HG03442 (cell line): Measurements from ENCODE around the gene KRT14.
"Not testable (repeated sequence)": the region's sequence is repeated elsewhere in the genome, so short reads cannot be mapped to it uniquely, and the experiment has no call there.

ENCODE experiments used
- ATAC-seq: cut with Tn5 transposase; IDR thresholded peaks from one replicate; pipeline ENCODE4 v1.9.1; 2021; ENCODE audit warnings: mild to moderate bottlenecking, moderate library complexity; ENCODE audit not compliant: unreplicated experiment

Gene KRT14

DNA sequence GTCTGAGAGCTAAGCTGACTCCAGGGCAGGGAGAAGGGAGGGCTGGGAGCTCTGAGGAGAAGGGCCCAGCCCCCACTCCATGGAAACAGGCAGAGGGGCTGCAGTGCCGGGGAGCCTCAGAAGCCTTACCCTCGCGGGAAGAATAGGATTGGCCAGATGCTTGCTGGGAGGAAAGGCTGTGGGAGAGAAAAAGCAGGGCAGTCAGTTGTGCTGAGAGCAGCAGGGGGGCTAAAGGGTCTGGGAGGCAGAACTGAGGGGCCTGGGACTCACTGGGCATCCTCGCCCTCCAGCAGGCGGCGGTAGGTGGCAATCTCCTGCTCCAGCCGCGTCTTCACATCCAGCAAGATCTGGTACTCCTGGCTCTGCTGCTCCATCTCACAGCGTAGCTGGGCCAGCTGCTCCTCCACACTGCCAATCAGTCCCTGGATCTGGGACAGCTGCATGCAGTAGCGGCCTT is 23.4 kb upstream of the KRT14 start:
- not testable (repeated sequence) for ATAC-seq

DNA sequence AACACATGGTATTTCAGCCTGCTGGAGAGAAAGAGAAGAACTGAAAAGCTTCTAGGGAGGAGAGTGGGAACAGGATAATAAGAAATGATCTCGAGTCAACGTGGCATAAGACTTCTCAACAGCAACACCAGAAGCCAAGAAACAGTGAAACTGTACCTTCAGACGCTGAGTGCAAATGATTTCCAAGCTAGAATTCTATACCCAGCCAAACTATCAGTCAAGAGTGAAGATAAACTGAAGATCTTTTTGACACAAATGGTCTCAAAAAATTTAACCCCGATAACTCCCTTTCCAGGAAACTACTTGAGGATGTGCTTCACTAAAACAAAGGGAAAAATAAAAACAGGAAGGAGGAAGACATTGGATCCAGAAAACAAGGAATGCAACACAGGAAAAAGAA is 20.2 kb upstream of the KRT14 start:
- ATAC-seq: not testable (repeated sequence)

DNA sequence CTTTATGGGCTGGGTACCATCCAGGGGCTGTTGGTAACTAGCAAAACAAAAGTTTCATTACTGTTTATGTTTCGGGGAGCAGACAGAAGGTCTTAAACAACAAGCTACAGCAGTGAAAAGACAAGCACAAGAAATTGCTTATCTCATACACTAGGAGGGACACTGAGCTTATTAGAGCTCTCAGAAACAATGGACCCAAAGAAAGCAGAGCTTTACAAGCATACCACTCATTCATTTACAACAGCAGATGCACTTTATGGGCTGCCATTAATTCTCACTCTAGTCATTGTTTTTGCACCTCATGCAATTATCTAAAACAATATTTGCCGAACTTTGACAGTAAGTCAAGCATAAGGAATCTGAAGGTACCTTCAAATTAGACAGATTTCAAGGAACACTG is 15.8 kb upstream of the KRT14 start:
- no peak for ATAC-seq

DNA sequence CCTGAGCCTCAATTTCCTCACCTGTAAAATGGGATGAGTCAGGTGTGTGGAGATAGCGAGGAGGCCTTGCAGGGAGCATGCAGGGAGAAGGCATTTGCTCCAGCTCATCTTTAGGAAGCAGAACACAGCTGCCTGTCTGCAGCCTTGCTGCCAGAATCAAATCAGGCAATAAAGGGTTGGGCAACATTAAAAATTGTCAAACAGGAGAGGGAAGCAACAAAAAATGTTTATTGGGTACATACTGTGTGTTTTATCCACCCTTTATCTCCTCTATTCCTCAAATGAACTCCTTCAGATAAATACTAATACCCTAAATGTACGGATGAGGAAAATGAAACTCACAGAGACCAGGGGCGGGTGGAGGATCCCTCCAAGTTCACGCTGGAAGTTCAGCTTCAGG is 13.6 kb upstream of the KRT14 start:
- ATAC-seq: no peak

DNA sequence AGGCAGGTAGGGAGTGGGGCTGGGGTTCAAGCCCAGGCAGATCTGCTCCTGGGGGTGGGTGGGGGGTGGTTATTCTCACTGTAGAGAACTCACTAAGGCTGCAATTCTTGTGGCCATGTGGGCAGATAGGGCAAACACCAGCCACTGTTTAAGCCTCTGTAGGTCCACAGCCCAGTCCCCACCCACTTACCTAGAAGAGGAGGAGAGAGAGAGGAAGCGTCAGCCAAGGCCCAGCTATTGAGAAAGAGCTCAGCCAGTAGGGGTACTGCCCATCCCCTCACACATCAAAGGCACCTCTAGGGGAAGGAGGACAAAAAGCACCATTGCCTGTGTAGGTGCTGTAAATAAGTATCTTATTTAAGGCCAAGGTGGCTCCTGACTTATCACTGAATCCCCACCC is 13.0 kb upstream of the KRT14 start:
- ATAC-seq: no peak

DNA sequence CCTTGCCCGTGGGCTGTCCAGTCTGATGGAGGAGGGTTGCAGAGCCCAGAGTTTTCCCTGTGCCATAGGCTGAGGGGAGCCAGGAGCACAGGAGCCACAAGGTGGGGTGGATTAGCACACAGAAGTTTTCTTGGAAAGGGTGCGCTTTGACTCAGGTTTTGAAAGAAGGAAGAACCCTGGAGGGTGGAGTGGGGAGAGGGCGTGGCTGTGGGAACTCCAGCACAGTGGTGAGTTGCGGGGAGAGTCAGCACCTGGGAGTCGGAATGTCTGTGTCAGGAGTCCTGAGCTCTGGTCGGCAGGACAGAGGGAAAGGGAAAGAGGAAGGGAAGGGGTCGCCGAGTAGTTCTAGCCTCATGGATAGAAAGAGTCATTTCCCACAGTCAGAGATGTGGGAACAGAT is 8.9 kb upstream of the KRT14 start:
- ATAC-seq: no peak

DNA sequence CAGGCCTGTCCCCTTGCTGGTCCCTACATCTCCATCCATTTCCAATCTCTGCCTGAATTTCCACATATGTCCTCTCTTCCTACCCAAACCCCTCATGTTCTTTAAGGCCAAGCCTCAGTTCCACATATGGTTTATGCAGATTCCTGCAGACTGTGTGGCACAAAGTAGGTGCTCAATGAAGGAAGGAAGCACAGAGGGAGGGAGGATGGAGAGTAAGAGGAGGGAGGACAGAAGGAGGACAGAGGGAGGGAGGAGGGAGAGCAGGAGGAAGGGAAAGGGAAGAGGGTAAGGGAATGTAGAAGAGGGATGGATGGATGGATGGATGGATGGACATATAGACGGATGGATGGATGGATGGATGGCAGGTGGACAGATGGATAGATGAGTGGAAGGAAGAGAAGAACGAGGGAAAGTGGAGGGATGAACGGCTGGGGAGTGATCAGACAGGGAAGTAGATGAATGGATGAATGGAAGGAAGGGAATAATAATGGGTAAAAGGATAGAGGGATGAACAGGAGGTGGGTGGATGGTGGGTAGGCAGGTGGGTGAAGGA is 7.7 kb upstream of the KRT14 start:
- no peak for ATAC-seq

DNA sequence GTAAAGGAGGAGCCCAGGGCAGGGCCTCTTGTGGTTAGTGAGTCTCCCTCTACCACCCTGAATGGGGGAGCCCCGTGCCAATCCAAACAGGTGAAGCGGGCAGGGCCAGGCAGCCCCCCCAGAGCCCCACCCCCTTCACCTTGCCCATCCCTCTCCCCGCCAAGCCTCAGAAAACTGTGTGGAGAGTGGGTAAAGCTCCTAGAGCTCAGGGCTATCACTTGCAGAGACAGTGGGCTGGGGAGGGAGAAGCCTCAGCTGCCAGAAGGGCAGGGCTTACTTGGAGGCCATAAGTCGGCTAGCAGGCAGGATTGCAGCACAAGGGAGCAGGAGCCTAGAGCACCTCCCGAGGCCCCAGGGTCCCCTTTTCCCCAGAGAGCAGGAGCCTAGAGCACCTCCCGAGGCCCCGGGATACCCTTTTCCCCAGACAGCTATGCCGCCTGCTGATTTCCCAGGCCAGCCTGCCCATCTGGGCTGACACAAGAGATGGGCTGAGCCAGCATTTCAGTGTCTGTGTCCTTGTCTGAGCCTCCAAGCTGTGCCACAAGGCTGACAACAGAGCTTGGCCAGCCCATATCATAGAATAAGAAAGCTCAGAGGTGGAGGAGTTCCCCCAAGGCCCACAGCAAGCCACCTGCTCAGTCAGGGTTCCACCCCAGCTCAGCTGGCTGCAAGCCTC is 6.7 kb upstream of the KRT14 start:
- ATAC-seq: no peak

DNA sequence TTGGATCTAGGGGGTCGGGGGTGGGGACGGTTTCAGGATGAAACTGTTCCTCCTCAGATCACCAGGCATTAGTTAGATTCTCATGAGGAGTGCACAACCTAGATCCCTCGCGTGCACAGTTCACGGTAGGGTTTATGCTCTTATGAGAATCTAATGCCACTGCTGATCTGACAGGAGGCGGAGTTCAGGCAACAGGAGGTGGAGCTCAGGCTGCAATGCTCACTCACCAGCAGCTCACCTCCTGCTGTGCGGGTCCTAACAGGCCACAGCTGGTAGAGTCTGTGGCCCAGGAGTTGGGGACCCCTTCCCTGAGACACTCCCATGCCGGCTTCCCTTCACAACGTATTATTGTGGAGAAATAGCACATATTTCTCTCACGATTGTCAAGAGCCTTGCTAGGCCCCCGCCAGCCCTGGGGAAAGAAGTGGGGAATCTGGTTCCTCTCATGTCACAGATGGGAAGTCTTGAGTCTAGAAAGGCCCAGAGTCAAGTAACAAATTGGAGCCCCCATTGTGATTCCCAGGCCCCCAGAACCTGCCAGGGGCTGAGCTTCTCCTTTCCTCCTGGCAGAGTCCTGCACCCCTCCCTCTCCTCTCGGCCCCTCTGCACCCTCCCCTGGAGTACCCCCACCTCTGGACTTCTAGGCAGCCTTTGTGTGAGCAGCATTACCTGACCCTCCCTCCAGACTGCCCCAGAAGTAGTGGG is 6.1 kb upstream of the KRT14 start:
- no peak for ATAC-seq

DNA sequence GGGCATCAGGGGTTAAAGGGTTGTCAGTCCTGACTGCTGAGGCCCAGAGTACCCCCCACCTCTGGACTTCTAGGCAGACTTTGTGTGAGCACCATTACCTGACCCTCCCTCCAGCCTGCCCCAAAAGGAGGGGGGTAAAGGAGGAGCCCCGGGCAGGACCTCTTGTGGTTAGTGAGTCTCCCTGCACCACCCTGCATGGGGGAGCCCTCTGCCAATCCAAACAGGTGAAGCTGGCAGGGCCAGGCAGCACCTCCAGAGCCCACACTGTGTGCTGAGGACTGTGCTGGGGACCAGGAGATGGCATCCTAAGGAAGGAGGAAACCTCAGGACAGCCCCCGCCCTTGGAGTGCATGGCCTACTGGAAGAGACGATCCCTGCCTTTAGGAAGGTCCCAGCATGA is 2.6 kb upstream of the KRT14 start:
- ATAC-seq: no peak

DNA sequence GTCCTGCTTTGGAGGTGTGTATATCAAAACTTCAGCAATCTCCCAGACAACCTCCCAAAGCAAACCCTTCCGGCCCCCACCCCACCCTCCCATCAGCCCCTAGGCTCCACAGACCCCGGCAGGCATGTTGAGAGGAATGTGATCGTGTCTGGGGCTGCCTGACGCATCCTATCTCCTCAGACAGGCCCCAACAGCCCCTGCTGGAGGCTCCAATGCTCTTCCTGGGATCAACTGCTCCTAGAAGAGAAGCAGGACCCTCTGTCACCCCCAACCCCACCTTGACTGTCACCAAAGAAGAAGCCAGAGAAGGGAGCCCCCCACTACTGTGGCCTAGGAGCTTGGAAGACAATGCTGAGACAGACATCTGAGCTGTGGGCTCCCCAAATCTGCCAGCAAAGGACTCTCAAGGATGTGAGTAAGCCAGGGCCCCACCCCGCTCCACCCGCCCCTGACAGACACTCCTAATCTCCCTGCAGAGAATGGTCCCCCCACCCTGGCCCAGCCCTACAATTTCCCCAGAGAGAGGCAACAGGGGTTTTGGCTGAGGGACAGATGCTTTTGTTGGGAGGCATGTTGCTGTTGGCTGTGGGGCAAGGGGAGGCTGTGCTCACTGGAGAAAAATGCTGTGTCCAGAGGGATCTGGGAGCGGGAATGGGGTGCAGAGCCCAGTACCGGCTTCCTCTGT is 1.6 kb upstream of the KRT14 start:
- no peak for ATAC-seq

DNA sequence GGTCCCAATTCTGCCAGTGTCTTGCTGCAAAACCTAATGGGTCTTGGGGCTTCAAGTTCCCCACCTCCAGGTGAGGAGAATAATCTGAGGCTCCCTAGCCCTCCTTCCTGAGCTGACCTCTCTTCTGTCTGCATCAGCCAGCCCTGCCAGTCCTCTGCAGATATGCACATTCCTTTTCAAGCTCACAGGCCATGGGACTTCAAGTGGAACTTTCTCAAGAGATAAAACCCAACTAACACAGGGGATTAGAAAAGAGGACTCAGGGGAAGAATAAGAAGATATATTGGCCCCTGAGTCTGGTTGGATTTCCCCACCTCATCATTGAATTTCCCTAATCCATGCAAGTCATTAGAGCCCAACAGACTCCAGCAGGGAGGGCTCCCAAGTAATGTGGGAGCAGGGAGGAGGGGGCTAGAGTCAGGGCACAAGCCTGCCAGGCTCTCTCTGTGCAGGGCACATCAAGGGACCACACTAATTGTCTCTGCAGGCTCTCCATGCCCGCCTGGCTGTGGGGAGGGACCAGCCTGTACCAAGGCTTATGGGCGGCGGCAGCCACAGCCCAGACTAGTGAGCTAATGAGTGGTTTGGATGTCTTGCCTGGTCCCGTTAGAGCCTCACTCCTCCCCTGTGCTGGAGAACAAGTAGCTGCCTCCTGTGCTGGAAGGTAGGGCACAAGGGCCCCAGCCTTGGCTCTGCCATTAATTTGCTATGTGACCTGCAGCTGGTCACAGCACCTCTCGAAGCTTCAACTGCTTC is 1.2 kb downstream of the KRT14 start:
- ATAC-seq: no peak

DNA sequence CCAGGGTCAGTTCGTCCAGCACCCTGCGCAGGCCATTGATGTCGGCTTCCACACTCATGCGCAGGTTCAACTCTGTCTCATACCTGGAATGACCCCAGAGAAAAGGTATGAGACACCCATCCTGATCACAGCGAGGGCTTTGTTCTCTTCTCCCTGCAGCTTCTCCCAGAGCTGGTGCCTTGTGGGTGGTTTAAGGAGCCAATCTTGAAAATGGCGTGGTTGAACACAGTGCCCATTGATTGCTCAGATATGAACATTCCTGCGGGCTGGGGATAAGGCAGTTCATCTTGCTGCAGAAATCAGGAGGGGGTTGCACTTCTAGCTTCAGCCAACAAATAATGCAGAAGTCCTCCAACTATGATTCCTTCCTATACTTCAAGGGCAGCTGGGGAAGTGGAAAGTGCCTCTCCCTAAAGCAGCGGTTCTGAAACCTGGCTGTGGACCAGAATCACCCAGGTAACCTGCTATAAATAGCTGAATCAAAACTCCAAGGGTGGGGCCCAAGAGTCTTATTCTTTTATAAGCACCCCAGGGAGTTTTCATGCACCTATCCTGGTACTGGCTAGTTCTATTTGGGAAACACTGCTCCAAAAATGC is 2.3 kb downstream of the KRT14 start:
- not testable (repeated sequence) for ATAC-seq

DNA sequence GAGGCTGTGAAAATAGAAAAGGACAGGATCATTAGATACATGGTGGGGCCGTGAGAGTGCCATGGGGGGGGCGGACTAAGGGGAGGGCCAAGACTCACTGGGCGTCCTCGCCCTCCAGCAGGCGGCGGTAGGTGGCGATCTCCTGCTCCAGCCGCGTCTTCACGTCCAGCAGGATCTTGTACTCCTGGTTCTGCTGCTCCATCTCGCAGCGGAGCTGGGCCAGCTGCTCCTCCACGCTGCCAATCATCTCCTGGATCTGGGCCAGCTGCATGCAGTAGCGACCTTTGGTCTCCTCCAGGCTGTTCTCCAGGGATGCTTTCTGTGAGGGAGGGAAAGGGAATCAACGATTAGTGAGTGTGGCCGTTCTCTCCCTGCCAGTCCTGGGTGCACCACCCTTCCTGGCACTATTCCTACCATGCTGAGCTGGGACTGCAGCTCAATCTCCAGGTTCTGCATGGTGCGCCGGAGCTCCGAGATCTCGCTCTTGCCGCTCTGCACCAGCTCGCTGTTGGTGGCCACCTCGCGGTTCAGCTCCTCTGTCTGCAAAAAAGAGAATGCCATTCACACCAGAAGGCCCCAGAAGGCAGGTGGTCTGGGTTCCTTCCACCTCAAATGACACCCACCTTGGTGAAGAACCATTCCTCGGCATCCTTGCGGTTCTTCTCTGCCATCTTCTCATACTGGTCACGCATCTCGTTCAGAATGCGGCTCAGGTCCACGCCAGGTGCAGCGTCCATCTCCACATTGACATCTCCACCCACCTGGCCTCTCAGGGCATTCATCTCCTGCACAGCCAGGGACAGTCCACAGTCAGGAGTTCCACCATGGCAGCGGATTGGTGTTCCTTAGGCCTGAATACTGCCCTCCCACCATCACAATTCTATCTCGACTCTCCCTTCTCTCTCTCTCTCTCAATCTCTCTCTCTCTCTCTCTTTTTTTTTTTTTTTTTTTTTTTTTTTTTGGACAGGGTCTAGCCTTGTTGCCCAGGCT is 3.3 kb downstream of the KRT14 start:
- ATAC-seq: no peak

DNA sequence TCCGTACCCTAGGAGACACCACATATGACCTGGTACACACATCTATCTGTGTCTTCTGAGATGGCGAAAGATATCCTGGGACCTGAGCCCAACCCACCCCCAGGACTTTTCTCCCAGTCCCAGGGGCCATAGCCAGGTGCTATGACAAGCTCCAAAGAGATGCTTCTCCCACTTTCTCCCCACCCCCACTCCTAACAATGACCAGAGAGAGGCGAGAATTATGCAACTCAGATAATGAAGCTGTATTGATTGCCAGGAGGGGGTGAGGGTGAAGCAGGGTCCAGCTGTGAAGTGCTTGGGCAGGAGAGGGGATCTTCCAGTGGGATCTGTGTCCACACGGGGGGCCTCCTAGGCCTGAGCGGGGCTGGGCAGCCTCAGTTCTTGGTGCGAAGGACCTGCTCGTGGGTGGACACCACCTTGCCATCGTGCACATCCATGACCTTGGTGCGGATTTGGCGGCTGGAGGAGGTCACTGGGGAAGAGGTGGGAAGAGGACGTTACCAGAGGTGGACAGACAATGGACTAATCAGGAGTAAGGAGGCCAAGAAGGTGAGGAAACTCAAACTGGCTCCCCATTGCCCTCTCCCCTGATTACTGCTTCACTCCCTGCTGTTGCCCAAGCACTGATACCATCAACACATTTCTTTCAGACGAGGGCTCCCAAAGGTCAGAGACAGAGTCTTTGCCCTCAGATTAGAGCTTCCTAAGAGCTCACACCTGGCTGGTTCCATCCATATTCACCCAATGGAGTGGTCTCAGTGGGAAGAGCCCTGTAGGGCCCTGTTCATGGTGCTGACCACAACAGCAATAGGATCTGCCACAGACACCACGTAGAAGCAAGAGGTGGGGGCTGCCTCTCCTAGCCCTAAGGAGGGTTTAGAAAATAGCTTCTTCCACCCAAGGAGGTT is 4.4 kb downstream of the KRT14 start:
- ATAC-seq: not testable (repeated sequence)

DNA sequence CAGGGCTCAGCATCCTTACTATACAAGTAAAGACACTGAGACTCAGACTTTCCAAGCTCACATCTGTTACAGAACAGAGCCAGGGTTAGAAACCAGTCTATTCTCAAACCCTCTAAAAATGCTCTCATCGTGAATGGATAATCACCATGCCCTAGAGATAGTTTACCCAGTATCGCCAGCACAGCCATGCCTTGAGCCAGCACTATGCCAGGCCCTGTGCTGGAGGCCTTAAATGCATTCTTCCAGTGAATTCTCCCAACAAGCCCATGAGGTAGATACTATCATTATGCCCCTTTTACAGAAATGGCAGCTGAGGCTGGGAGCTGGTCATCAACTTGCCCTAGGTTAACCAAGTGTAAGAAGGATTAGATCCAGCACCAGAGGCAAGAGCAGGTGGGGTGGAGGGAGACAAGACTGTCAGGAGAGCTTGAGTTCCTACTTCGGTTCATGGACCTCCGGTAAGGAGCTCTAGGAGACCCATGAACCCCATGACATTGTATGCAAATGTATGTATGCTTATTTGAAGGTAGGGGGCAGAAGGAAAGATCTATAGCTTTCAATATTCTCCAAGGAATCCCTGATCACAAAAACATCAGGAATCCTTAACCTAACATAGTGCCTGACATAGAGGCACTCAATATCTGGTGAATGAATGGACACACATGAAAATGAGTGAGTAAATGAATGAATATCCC is 5.2 kb downstream of the KRT14 start:
- no peak for ATAC-seq

DNA sequence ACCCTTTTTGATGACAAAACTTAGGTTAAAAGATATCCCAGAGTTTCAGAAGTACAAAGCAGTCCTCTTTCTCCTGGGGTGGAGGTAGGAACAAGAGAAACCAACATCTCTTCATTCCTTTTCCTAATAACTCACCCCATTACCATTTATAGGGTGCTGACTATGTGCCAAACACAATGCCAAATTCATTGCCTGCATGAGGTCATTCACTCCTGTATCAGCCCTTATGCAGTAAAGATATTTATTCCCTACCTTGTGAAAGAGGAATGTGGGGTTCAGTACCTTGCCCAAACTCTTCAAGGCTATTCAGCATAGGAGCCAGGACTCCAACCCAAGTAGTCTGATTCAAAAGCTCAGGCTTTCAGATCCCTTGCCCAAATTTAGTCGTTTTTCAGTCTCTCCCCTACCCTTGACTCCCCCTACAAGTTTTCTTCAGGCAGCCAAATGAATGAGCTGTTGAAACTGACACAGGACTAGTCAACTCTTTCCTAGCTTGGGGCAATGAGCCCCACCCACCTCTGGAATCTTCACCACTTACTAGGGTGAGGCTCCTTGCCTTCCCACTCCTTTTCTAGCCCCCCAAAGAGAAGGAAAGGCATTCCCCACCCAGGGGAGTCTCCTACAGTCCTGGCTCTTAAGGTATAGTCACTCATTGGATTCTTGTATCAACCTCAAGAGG is 5.9 kb downstream of the KRT14 start:
- ATAC-seq: no peak
